Panc1 (cell line): Measurements from ENCODE around the gene ITGA4.

ENCODE experiments used
- POLR2AphosphoS5 ChIP-seq: IDR thresholded peaks from 2 replicates; pipeline ENCODE4 v1.6.1; 2012; ENCODE audit warnings: mild to moderate bottlenecking, low read depth, low read length, moderate library complexity
- TCF7L2 ChIP-seq: IDR thresholded peaks from 2 replicates; pipeline ENCODE4 v1.6.1; 2011; ENCODE audit warnings: mild to moderate bottlenecking, low read depth, low read length, inconsistent platforms

GRCh38 chr2:181440344-181440743 lies 16.8 kb upstream of the ITGA4 start:
- TF ChIP-seq TCF7L2 (no peak), POLR2AphosphoS5 (no peak)
